ENCODE results near the gene GRID2.
"Not testable (repeated sequence)": the region's sequence is repeated elsewhere in the genome, so short reads cannot be mapped to it uniquely, and the experiment has no call there.

GRID2 gene

GRCh38 chr4:92444143-92444843 lies 140.5 kb downstream of the GRID2 start:
- DNase-seq = not testable (repeated sequence)

GRCh38 chr4:92445127-92445526 lies 141.4 kb downstream of the GRID2 start:
- no peak for DNase-seq

- no peak for DNase-seq
Measured at GRCh38 chr4:92447255-92447905, 143.6 kb downstream of the GRID2 start.

GRCh38 chr4:92448176-92448575 lies 144.4 kb downstream of the GRID2 start:
- DNase-seq = not testable (repeated sequence)

- no peak for DNase-seq
Measured at GRCh38 chr4:92450694-92451093, 146.9 kb downstream of the GRID2 start.

- no peak for DNase-seq
Measured at GRCh38 chr4:92451782-92452181, 148.0 kb downstream of the GRID2 start.

GRCh38 chr4:92452383-92452782 lies 148.6 kb downstream of the GRID2 start:
- not testable (repeated sequence) for DNase-seq

- no peak for DNase-seq
Measured at GRCh38 chr4:92455329-92455839, 151.6 kb downstream of the GRID2 start.

- DNase-seq = no peak
Measured at GRCh38 chr4:92455951-92456350, 152.2 kb downstream of the GRID2 start.

GRCh38 chr4:92461732-92462131 lies 158.0 kb downstream of the GRID2 start:
- DNase-seq = no peak

- no peak for DNase-seq
Measured at GRCh38 chr4:92477298-92477697, 173.5 kb downstream of the GRID2 start.

GRCh38 chr4:92483341-92483740 lies 179.6 kb downstream of the GRID2 start:
- DNase-seq = no peak

GRCh38 chr4:92488496-92488895 lies 184.7 kb downstream of the GRID2 start:
- DNase-seq = no peak

- DNase-seq = no peak
Measured at GRCh38 chr4:92497141-92497540, 193.4 kb downstream of the GRID2 start.

GRCh38 chr4:92501456-92501855 lies 197.7 kb downstream of the GRID2 start:
- DNase-seq = no peak

- no peak for DNase-seq
Measured at GRCh38 chr4:92506933-92507332, 203.2 kb downstream of the GRID2 start.

GRCh38 chr4:92514627-92515026 lies 210.9 kb downstream of the GRID2 start:
- DNase-seq = no peak

- no peak for DNase-seq
Measured at GRCh38 chr4:92516450-92516849, 212.7 kb downstream of the GRID2 start.

- DNase-seq = no peak
Measured at GRCh38 chr4:92519727-92520126, 216.0 kb downstream of the GRID2 start.

GRCh38 chr4:92520563-92520962 lies 216.8 kb downstream of the GRID2 start:
- DNase-seq = no peak

- DNase-seq = no peak
Measured at GRCh38 chr4:92521941-92522340, 218.2 kb downstream of the GRID2 start.

GRCh38 chr4:92522356-92522755 lies 218.6 kb downstream of the GRID2 start:
- DNase-seq = no peak

- no peak for DNase-seq
Measured at GRCh38 chr4:92524131-92524530, 220.4 kb downstream of the GRID2 start.

- no peak for DNase-seq
Measured at GRCh38 chr4:92528541-92528940, 224.8 kb downstream of the GRID2 start.

- no peak for DNase-seq
Measured at GRCh38 chr4:92529510-92529909, 225.7 kb downstream of the GRID2 start.

All from CD4-positive, alpha-beta T cell treated with Interleukin-4 for 1 hour (primary cell).